Large intestine (tissue), 3 donors: ENCODE data around the gene ZNF541. TPM values are rescaled to one million over a fixed set of nuclear protein-coding genes. Genes with fewer than 3 reads are reported as not detected.

Source experiments
- DNase-seq, 2 donors: peaks; one replicate each; pipeline versions ENCODE4 v3.0.0 to v3.0.0-alpha.2; 2013
- H3K27ac ChIP-seq: one replicate; pipeline ENCODE4 v1.5.1; 2013; ENCODE audit warnings: low read length
- H3K27me3 ChIP-seq: 2 replicates; pipeline ENCODE4 v1.6.1; 2013; ENCODE audit warnings: low read length; ENCODE audit not compliant: control insufficient read depth, insufficient read depth
- H3K36me3 ChIP-seq: 2 replicates; pipeline ENCODE4 v1.6.1; 2013; ENCODE audit warnings: low read length; ENCODE audit not compliant: control insufficient read depth, insufficient read depth
- H3K4me1 ChIP-seq: one replicate; pipeline ENCODE4 v1.6.1; 2013; ENCODE audit warnings: low read length; ENCODE audit not compliant: control insufficient read depth, insufficient read depth
- H3K4me3 ChIP-seq: one replicate; pipeline ENCODE4 v1.5.1; 2013; ENCODE audit warnings: low read length
- H3K9me3 ChIP-seq: one replicate; pipeline ENCODE4 v1.6.1; 2013; ENCODE audit warnings: mild to moderate bottlenecking, low read depth, low read length, moderate library complexity; ENCODE audit not compliant: control insufficient read depth
- WGBS: methylation state at CpG from one replicate; pipeline ENCODE4 v1.1.5; 2013; ENCODE audit warnings: low lambda C conversion rate; ENCODE audit not compliant: insufficient coverage; 5-methylcytosine and 5-hydroxymethylcytosine counted together
- polyA plus RNA-seq: library from polyadenylated mRNA; unstranded; fragments of 120-200 nt; gene quantifications from one replicate; pipeline ENCODE4 v1.2.1, GENCODE V29; 2013

ZNF541 gene
- polyA plus RNA-seq, 1 donor: 0.19 TPM

GRCh38 chr19:47609906-47610894 is 37.3 kb upstream of the ZNF541 start:
- Histone ChIP-seq H3K4me1 (peaks cover 14% of the 10 kb centered on the region), H3K4me3 (peak overlapping the region; percentile 92), H3K27ac (peak overlapping the region; percentile 91), H3K27me3 (no peaks in the 10 kb centered on the region), H3K9me3 (no peaks in the 10 kb centered on the region), H3K36me3 (peaks cover 9% of the 10 kb centered on the region)
- no CpG with 5 or more reads among the region's 50 CpGs for WGBS
- DNase-seq: peak in 1 of 2 donors; percentile 68

GRCh38 chr19:47608969-47609905 is 36.3 kb upstream of the ZNF541 start, which contains the start of gene BICRA:
Gene BICRA, plus strand, starts transcription at chr19:47609134. Its CDS starts 64,441 bp downstream, at chr19:47673575.
- no peaks in the 10 kb centered on the region for H3K9me3 ChIP-seq
- H3K27me3 ChIP-seq: no peaks in the 10 kb centered on the region
- H3K4me3 ChIP-seq: peak within 1 kb of the TSS; percentile 92
- peak within 1 kb of the TSS; percentile 98 for H3K27ac ChIP-seq
- peaks cover 5% of the 10 kb centered on the region for H3K36me3 ChIP-seq
- DNase-seq: peak; percentile 85 to 86
- no CpG with 5 or more reads among the region's 94 CpGs for WGBS
- H3K4me1 ChIP-seq: peaks cover 14% of the 10 kb centered on the region

GRCh38 chr19:47608074-47608918 is 35.3 kb upstream of the ZNF541 start:
- Histone ChIP-seq H3K9me3 (no peaks in the 10 kb centered on the region), H3K36me3 (peaks cover 5% of the 10 kb centered on the region), H3K4me1 (peaks cover 14% of the 10 kb centered on the region), H3K27me3 (peaks cover 2% of the 10 kb centered on the region), H3K4me3 (peak overlapping the region; percentile 92), H3K27ac (peak overlapping the region; percentile 98)
- no CpG with 5 or more reads among the region's 94 CpGs for WGBS
- peak; percentile 95 for DNase-seq

- no peak for DNase-seq
- 94% methylated on average over 3 of the region's 21 CpGs for WGBS
- H3K27ac ChIP-seq: peak overlapping the region; percentile 98
Observed at GRCh38 chr19:47607564-47608073, 34.7 kb upstream of the ZNF541 start.

GRCh38 chr19:47603706-47604565 is 31.0 kb upstream of the ZNF541 start:
- H3K36me3 ChIP-seq: no peaks in the 10 kb centered on the region
- no peak overlapping the region for H3K4me3 ChIP-seq
- no peak overlapping the region for H3K27ac ChIP-seq
- peaks cover 11% of the 10 kb centered on the region for H3K4me1 ChIP-seq
- WGBS: no CpG with 5 or more reads among the region's 13 CpGs
- no peaks in the 10 kb centered on the region for H3K9me3 ChIP-seq
- H3K27me3 ChIP-seq: peaks cover 2% of the 10 kb centered on the region
- no peak for DNase-seq

More at GRCh38 chr19:47607564-47608073, 34.7 kb upstream of the ZNF541 start:
- peak overlapping the region; percentile 92 for H3K4me3 ChIP-seq
- peaks cover 5% of the 10 kb centered on the region for H3K36me3 ChIP-seq
- H3K9me3 ChIP-seq: no peaks in the 10 kb centered on the region
- H3K4me1 ChIP-seq: peaks cover 8% of the 10 kb centered on the region
- peaks cover 2% of the 10 kb centered on the region for H3K27me3 ChIP-seq

GRCh38 chr19:47601180-47601904 is 28.4 kb upstream of the ZNF541 start:
- H3K9me3 ChIP-seq: no peaks in the 10 kb centered on the region
- no peak overlapping the region for H3K27ac ChIP-seq
- H3K4me3 ChIP-seq: peak overlapping the region; percentile 69
- peaks cover 18% of the 10 kb centered on the region for H3K4me1 ChIP-seq
- DNase-seq: peak in 1 of 2 donors; percentile 60
- H3K36me3 ChIP-seq: no peaks in the 10 kb centered on the region
- no CpG with 5 or more reads among the region's 17 CpGs for WGBS
- peaks cover 2% of the 10 kb centered on the region for H3K27me3 ChIP-seq

GRCh38 chr19:47600246-47601179 is 27.6 kb upstream of the ZNF541 start:
- 13% methylated on average over 11 of the region's 77 CpGs for WGBS
- Histone ChIP-seq H3K4me1 (peaks cover 18% of the 10 kb centered on the region), H3K36me3 (no peaks in the 10 kb centered on the region), H3K9me3 (no peaks in the 10 kb centered on the region), H3K27me3 (peaks cover 2% of the 10 kb centered on the region), H3K27ac (peak overlapping the region; percentile 83), H3K4me3 (peak overlapping the region; percentile 69)
- DNase-seq: peak; percentile 99 to 100
